DND-41 (cell line): ENCODE measurements around the gene OR10G3.

Source experiments
- ATAC-seq: fragments of 200-7000 bp; cut with Tn5 transposase; 3 replicates; pipeline ENCODE4 v1.9.1; 2021; ENCODE audit warnings: low read depth; ENCODE audit not compliant: insufficient read depth
- DNase-seq: peaks from one replicate; pipeline ENCODE4 v3.0.0-alpha.2; 2020
- H2AFZ ChIP-seq: 2 replicates; pipeline ENCODE4 v1.6.0; 2012; ENCODE audit warnings: low read depth, low read length
- H3K27ac ChIP-seq: 2 replicates; pipeline ENCODE4 v1.5.1; 2012; ENCODE audit warnings: low read length, inconsistent platforms
- H3K27me3 ChIP-seq: fragments of 200-600 bp; sonication (generic); 2 replicates; pipeline ENCODE4 v1.6.0; 2012; ENCODE audit warnings: low read length, mild to moderate bottlenecking, inconsistent platforms; ENCODE audit not compliant: insufficient read depth, poor library complexity
- H3K36me3 ChIP-seq: 2 replicates; pipeline ENCODE4 v1.5.1; 2012; ENCODE audit warnings: low read length, inconsistent platforms; ENCODE audit not compliant: insufficient read depth
- H3K4me1 ChIP-seq: 2 replicates; pipeline ENCODE4 v1.5.1; 2012; ENCODE audit warnings: mild to moderate bottlenecking, low read length; ENCODE audit not compliant: insufficient read depth
- H3K4me2 ChIP-seq: 2 replicates; pipeline ENCODE4 v1.6.0; 2012; ENCODE audit warnings: mild to moderate bottlenecking, moderate library complexity, low read length, inconsistent platforms; ENCODE audit not compliant: insufficient read depth
- H3K4me3 ChIP-seq, 2 experiments: fragments of 200-600 bp in 1 of 2; shearing (Covaris generic) in 1 of 2; 2 replicates each; pipeline ENCODE4 v1.5.1; 2012 to 2016; ENCODE audit warnings: inconsistent platforms in 2 of 2, low read length in 2 of 2, mild to moderate bottlenecking in 2 of 2, low read depth in 1 of 2, moderate library complexity in 1 of 2
- H3K79me2 ChIP-seq: 2 replicates; pipeline ENCODE4 v1.6.0; 2012; ENCODE audit warnings: low read length, inconsistent platforms; ENCODE audit not compliant: insufficient read depth
- H3K9ac ChIP-seq: 2 replicates; pipeline ENCODE4 v1.6.0; 2012; ENCODE audit warnings: low read depth, mild to moderate bottlenecking, inconsistent platforms, low read length, moderate library complexity
- H3K9me3 ChIP-seq: 2 replicates; pipeline ENCODE4 v1.5.1; 2012; ENCODE audit warnings: low read length, moderate library complexity, mild to moderate bottlenecking, inconsistent platforms; ENCODE audit not compliant: insufficient read depth, severe bottlenecking
- H4K20me1 ChIP-seq: 2 replicates; pipeline ENCODE4 v1.6.0; 2012; ENCODE audit warnings: low read length; ENCODE audit not compliant: insufficient read depth
- CTCF ChIP-seq: IDR thresholded peaks from 2 replicates; pipeline ENCODE4 v1.5.1; 2012; ENCODE audit warnings: borderline replicate concordance, low read length, moderate library complexity, mild to moderate bottlenecking; ENCODE audit not compliant: poor library complexity, severe bottlenecking; ENCODE audit errors: extremely low read depth
- EZH2 ChIP-seq: IDR thresholded peaks from 3 replicates; pipeline ENCODE4 v1.6.1; 2012; ENCODE audit warnings: borderline replicate concordance, low read depth, mild to moderate bottlenecking, moderate library complexity, low read length, inconsistent platforms; ENCODE audit not compliant: severe bottlenecking

OR10G3 gene

DNA sequence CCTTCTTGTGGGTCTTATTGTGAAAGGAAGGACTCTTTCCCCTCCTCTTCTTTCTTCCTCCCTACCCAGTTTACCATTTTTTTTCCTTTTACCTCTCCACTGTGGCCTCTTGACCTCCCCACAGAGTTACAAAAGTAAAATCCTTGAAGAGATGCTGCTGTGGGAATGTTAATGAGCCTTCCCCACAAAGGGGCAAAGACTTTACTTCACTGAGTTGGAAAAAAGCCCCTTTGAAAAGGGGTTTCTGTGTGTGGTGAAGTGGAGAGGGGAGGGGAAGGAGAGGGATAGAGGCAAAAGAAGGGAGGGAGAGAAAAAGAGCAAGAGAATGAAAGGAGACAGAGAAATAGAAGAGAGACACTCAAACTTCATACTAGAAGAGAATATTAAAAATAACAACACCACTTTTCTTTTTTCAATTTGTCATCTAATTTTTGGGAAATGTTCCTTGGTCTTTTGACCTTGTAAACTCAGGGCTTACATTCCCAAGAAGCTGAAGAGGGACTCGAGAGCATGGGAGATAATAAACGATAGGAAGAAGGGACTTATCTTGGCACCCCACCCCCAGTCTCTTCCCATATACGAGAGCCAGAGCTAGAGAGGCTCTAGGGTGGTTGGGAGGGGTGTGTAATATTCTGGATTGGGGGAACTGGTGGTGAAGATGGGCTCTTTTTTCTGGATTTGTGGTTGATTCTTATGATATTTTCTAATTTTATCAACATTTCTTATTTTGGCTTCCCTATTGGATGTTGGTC lies 40.5 kb downstream of the OR10G3 start:
- Histone ChIP-seq H3K9ac (no peak overlapping the region), H3K4me3 (no peak overlapping the region), H3K79me2 (no peaks in the 10 kb centered on the region), H4K20me1 (no peaks in the 10 kb centered on the region), H3K4me1 (no peaks in the 10 kb centered on the region), H3K27ac (no peak overlapping the region), H3K4me2 (no peak overlapping the region), H3K9me3 (no peaks in the 10 kb centered on the region), H2AFZ (no peak overlapping the region), H3K27me3 (peaks cover 21% of the 10 kb centered on the region), H3K36me3 (no peaks in the 10 kb centered on the region)
- TF ChIP-seq EZH2 = no peak
- no peak for TF ChIP-seq CTCF
- ATAC-seq = no peak
- DNase-seq = no peak

DNA sequence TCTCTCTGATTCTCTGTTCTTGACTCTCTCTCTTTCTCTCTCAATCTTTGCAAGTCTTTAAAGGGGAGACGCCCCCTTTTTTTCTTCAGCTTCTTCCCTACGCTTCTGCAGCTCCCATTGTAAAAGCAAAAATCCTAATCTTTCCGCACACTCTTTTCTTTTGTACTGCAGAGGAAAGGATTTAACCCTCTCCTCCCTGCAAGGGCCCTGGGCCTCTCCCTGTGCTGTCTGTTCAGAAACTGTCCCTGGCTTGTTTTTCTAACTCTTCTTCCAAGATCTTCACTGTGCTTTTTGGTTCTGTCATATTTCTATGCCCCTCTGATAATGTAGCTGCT lies 42.8 kb downstream of the OR10G3 start:
- H3K27me3 ChIP-seq = peaks cover 22% of the 10 kb centered on the region
- H3K27ac ChIP-seq = no peak overlapping the region
- H3K79me2 ChIP-seq = no peaks in the 10 kb centered on the region
- no peaks in the 10 kb centered on the region for H3K36me3 ChIP-seq
- ATAC-seq = no peak
- no peaks in the 10 kb centered on the region for H4K20me1 ChIP-seq
- no peak overlapping the region for H3K4me3 ChIP-seq
- DNase-seq = no peak
- H3K4me2 ChIP-seq = no peak overlapping the region
- no peak for TF ChIP-seq EZH2
- TF ChIP-seq CTCF = no peak
- no peak overlapping the region for H2AFZ ChIP-seq
- H3K9me3 ChIP-seq = no peaks in the 10 kb centered on the region
- H3K9ac ChIP-seq = no peak overlapping the region
- H3K4me1 ChIP-seq = no peaks in the 10 kb centered on the region

GRCh38 chr14:21536418-21537089 lies 43.3 kb downstream of the OR10G3 start:
- DNase-seq = no peak
- H3K79me2 ChIP-seq = no peaks in the 10 kb centered on the region
- peaks cover 22% of the 10 kb centered on the region for H3K27me3 ChIP-seq
- no peaks in the 10 kb centered on the region for H3K36me3 ChIP-seq
- H3K9me3 ChIP-seq = no peaks in the 10 kb centered on the region
- TF ChIP-seq EZH2 (no peak), CTCF (no peak)
- H4K20me1 ChIP-seq = no peaks in the 10 kb centered on the region
- H3K4me1 ChIP-seq = no peaks in the 10 kb centered on the region
- no peak overlapping the region for H3K4me2 ChIP-seq
- H3K27ac ChIP-seq = no peak overlapping the region
- no peak overlapping the region for H3K9ac ChIP-seq
- H2AFZ ChIP-seq = no peak overlapping the region
- H3K4me3 ChIP-seq = no peak overlapping the region
- no peak for ATAC-seq
